Memory B cell (primary cell): Measurements from ENCODE around the gene PPP1R13L.

Experiments
- ATAC-seq: fragments of 150-1000 bp; cut with Tn5 transposase; 2 replicates; pipeline ENCODE4 v1.10.0; 2021; ENCODE audit warnings: low read depth, mild to moderate bottlenecking, moderate library complexity
- DNase-seq, 2 donors: peaks; one replicate each; pipeline ENCODE4 v3.0.0; 2022; ENCODE audit warnings: low spot score in 2 of 2
- H3K27ac Mint-ChIP-seq: one replicate; pipeline ENCODE4 v1.8.0; 2022; ENCODE audit warnings: mild to moderate bottlenecking, moderate library complexity, mixed read lengths
- H3K27me3 Mint-ChIP-seq: one replicate; pipeline ENCODE4 v1.8.0; 2022; ENCODE audit warnings: mixed read lengths
- H3K36me3 Mint-ChIP-seq: one replicate; pipeline ENCODE4 v1.8.0; 2022; ENCODE audit warnings: mild to moderate bottlenecking, mixed read lengths
- H3K4me1 Mint-ChIP-seq: one replicate; pipeline ENCODE4 v1.8.0; 2022; ENCODE audit warnings: mixed read lengths
- H3K4me3 Mint-ChIP-seq: one replicate; pipeline ENCODE4 v1.8.0; 2022; ENCODE audit warnings: mild to moderate bottlenecking, moderate library complexity, mixed read lengths
- H3K9me3 Mint-ChIP-seq: one replicate; pipeline ENCODE4 v1.8.0; 2022; ENCODE audit warnings: mixed read lengths

Gene PPP1R13L

GRCh38 chr19:45357445-45357783 is 47.5 kb downstream of the PPP1R13L start:
- Mint-ChIP-seq H3K36me3 (peaks cover 18% of the 10 kb centered on the region), H3K9me3 (no peaks in the 10 kb centered on the region), H3K27me3 (no peaks in the 10 kb centered on the region), H3K4me1 (no peaks in the 10 kb centered on the region), H3K27ac (no peak overlapping the region), H3K4me3 (no peak overlapping the region)
- no peak for ATAC-seq
- DNase-seq = no peak

- ATAC-seq (no peak), DNase-seq (no peak)
- Mint-ChIP-seq H3K4me3 (no peak overlapping the region), H3K27me3 (no peaks in the 10 kb centered on the region), H3K4me1 (no peaks in the 10 kb centered on the region), H3K27ac (no peak overlapping the region), H3K9me3 (no peaks in the 10 kb centered on the region), H3K36me3 (peaks cover 16% of the 10 kb centered on the region)
Observed at GRCh38 chr19:45356760-45357444, 48.0 kb downstream of the PPP1R13L start.

GRCh38 chr19:45355910-45356309 is 49.0 kb downstream of the PPP1R13L start:
- ATAC-seq = no peak
- H3K27ac Mint-ChIP-seq = no peak overlapping the region
- no peaks in the 10 kb centered on the region for H3K9me3 Mint-ChIP-seq
- no peaks in the 10 kb centered on the region for H3K4me1 Mint-ChIP-seq
- no peak overlapping the region for H3K4me3 Mint-ChIP-seq
- H3K27me3 Mint-ChIP-seq = no peaks in the 10 kb centered on the region
- no peak for DNase-seq
- peaks cover 13% of the 10 kb centered on the region for H3K36me3 Mint-ChIP-seq

GRCh38 chr19:45355402-45355801 is 49.5 kb downstream of the PPP1R13L start:
- DNase-seq = no peak
- H3K9me3 Mint-ChIP-seq = no peaks in the 10 kb centered on the region
- no peaks in the 10 kb centered on the region for H3K4me1 Mint-ChIP-seq
- no peak overlapping the region for H3K27ac Mint-ChIP-seq
- no peak for ATAC-seq
- H3K4me3 Mint-ChIP-seq = no peak overlapping the region
- no peaks in the 10 kb centered on the region for H3K27me3 Mint-ChIP-seq
- H3K36me3 Mint-ChIP-seq = peaks cover 15% of the 10 kb centered on the region

- H3K36me3 Mint-ChIP-seq = peaks cover 13% of the 10 kb centered on the region
- H3K27ac Mint-ChIP-seq = no peak overlapping the region
- no peaks in the 10 kb centered on the region for H3K9me3 Mint-ChIP-seq
- no peaks in the 10 kb centered on the region for H3K27me3 Mint-ChIP-seq
- DNase-seq (no peak), ATAC-seq (no peak)
- H3K4me1 Mint-ChIP-seq = no peaks in the 10 kb centered on the region
- H3K4me3 Mint-ChIP-seq = no peak overlapping the region
Observed at GRCh38 chr19:45354241-45354842, 50.5 kb downstream of the PPP1R13L start.

- H3K4me1 Mint-ChIP-seq = no peaks in the 10 kb centered on the region
- peaks cover 9% of the 10 kb centered on the region for H3K36me3 Mint-ChIP-seq
- no peaks in the 10 kb centered on the region for H3K9me3 Mint-ChIP-seq
- DNase-seq (no peak), ATAC-seq (no peak)
- H3K4me3 Mint-ChIP-seq = no peak overlapping the region
- no peak overlapping the region for H3K27ac Mint-ChIP-seq
- no peaks in the 10 kb centered on the region for H3K27me3 Mint-ChIP-seq
Observed at GRCh38 chr19:45352914-45353796, 51.7 kb downstream of the PPP1R13L start.

- Mint-ChIP-seq H3K27me3 (no peaks in the 10 kb centered on the region), H3K36me3 (peaks cover 9% of the 10 kb centered on the region), H3K9me3 (no peaks in the 10 kb centered on the region), H3K4me3 (no peak overlapping the region), H3K4me1 (no peaks in the 10 kb centered on the region), H3K27ac (no peak overlapping the region)
- DNase-seq (no peak), ATAC-seq (no peak)
Observed at GRCh38 chr19:45352471-45352870, 52.4 kb downstream of the PPP1R13L start.

- no peak for DNase-seq
- no peaks in the 10 kb centered on the region for H3K9me3 Mint-ChIP-seq
- H3K4me3 Mint-ChIP-seq = no peak overlapping the region
- H3K27ac Mint-ChIP-seq = no peak overlapping the region
- H3K4me1 Mint-ChIP-seq = no peaks in the 10 kb centered on the region
- no peaks in the 10 kb centered on the region for H3K27me3 Mint-ChIP-seq
- H3K36me3 Mint-ChIP-seq = peaks cover 9% of the 10 kb centered on the region
- ATAC-seq = no peak
Observed at GRCh38 chr19:45352062-45352461, 52.8 kb downstream of the PPP1R13L start.

- ATAC-seq = no peak
Observed at GRCh38 chr19:45351401-45351952, 53.4 kb downstream of the PPP1R13L start.

GRCh38 chr19:45350477-45351058 is 54.3 kb downstream of the PPP1R13L start:
- peaks cover 4% of the 10 kb centered on the region for H3K27me3 Mint-ChIP-seq

More at GRCh38 chr19:45351401-45351952, 53.4 kb downstream of the PPP1R13L start:
- Mint-ChIP-seq H3K27ac (no peak overlapping the region), H3K36me3 (peaks cover 9% of the 10 kb centered on the region), H3K4me1 (no peaks in the 10 kb centered on the region), H3K4me3 (no peak overlapping the region), H3K27me3 (no peaks in the 10 kb centered on the region), H3K9me3 (no peaks in the 10 kb centered on the region)
- no peak for DNase-seq

GRCh38 chr19:45349430-45349941 is 55.4 kb downstream of the PPP1R13L start:
- Mint-ChIP-seq H3K36me3 (peaks cover 6% of the 10 kb centered on the region), H3K27me3 (peaks cover 8% of the 10 kb centered on the region), H3K4me1 (no peaks in the 10 kb centered on the region), H3K27ac (no peak overlapping the region), H3K4me3 (no peak overlapping the region), H3K9me3 (no peaks in the 10 kb centered on the region)
- no peak for DNase-seq
- no peak for ATAC-seq

More at GRCh38 chr19:45350477-45351058, 54.3 kb downstream of the PPP1R13L start:
- H3K36me3 Mint-ChIP-seq = peaks cover 6% of the 10 kb centered on the region
- no peak overlapping the region for H3K4me3 Mint-ChIP-seq
- no peak overlapping the region for H3K27ac Mint-ChIP-seq
- ATAC-seq (no peak), DNase-seq (no peak)
- H3K4me1 Mint-ChIP-seq = no peaks in the 10 kb centered on the region
- H3K9me3 Mint-ChIP-seq = no peaks in the 10 kb centered on the region

GRCh38 chr19:45349126-45349415 is 55.8 kb downstream of the PPP1R13L start:
- ATAC-seq = no peak
- no peak overlapping the region for H3K4me3 Mint-ChIP-seq
- H3K27me3 Mint-ChIP-seq = peaks cover 10% of the 10 kb centered on the region
- peaks cover 6% of the 10 kb centered on the region for H3K36me3 Mint-ChIP-seq
- no peak overlapping the region for H3K27ac Mint-ChIP-seq
- no peaks in the 10 kb centered on the region for H3K9me3 Mint-ChIP-seq
- no peak for DNase-seq
- H3K4me1 Mint-ChIP-seq = no peaks in the 10 kb centered on the region

GRCh38 chr19:45348367-45349125 is 56.3 kb downstream of the PPP1R13L start:
- Mint-ChIP-seq H3K4me3 (no peak overlapping the region), H3K36me3 (peaks cover 6% of the 10 kb centered on the region), H3K9me3 (no peaks in the 10 kb centered on the region), H3K27ac (no peak overlapping the region), H3K4me1 (no peaks in the 10 kb centered on the region), H3K27me3 (peaks cover 10% of the 10 kb centered on the region)
- no peak for ATAC-seq
- no peak for DNase-seq
